Measurements from ENCODE around the gene PSMB2.

PSMB2 gene

GRCh38 chr1:35590476-35591040 lies 50.8 kb downstream of the PSMB2 start:
- no peak overlapping the region for H3K27ac ChIP-seq
- H3K9ac ChIP-seq, result no peak overlapping the region
- H3K4me2 ChIP-seq (ENCODE audit: low read length), result no peak overlapping the region
- H3K27me3 ChIP-seq (ENCODE audit: control insufficient read depth, insufficient read depth, low read length), result no peaks in the 10 kb centered on the region
- no peaks in the 10 kb centered on the region for H3K9me3 ChIP-seq (ENCODE audit: control insufficient read depth, low read length)
- no peak overlapping the region for H3K4me3 ChIP-seq (ENCODE audit: low read depth, low read length)
- no peaks in the 10 kb centered on the region for H3K36me3 ChIP-seq (ENCODE audit: control insufficient read depth, insufficient read depth, low read length)
- H3K79me2 ChIP-seq, result no peaks in the 10 kb centered on the region
- no peak for TF ChIP-seq CTCF (IDR thresholded peaks at IDR 0.05)
- H3K4me1 ChIP-seq, result no peaks in the 10 kb centered on the region
- no peak overlapping the region for H2AFZ ChIP-seq

GRCh38 chr1:35589516-35590427 lies 51.6 kb downstream of the PSMB2 start:
- H3K4me1 ChIP-seq, result no peaks in the 10 kb centered on the region
- no peak overlapping the region for H3K4me2 ChIP-seq (ENCODE audit: low read length)
- no peak for TF ChIP-seq CTCF (IDR thresholded peaks at IDR 0.05)
- H3K9ac ChIP-seq, result no peak overlapping the region
- H3K27me3 ChIP-seq (ENCODE audit: control insufficient read depth, insufficient read depth, low read length), result no peaks in the 10 kb centered on the region
- H3K36me3 ChIP-seq (ENCODE audit: control insufficient read depth, insufficient read depth, low read length), result no peaks in the 10 kb centered on the region
- no peak overlapping the region for H3K4me3 ChIP-seq (ENCODE audit: low read depth, low read length)
- H3K79me2 ChIP-seq, result no peaks in the 10 kb centered on the region
- no peak overlapping the region for H3K27ac ChIP-seq
- no peak overlapping the region for H2AFZ ChIP-seq
- no peaks in the 10 kb centered on the region for H3K9me3 ChIP-seq (ENCODE audit: control insufficient read depth, low read length)

- Histone ChIP-seq H3K9ac (no peak overlapping the region), H3K4me2 (ENCODE audit: low read length) (no peak overlapping the region), H3K27ac (no peak overlapping the region), H3K27me3 (ENCODE audit: control insufficient read depth, insufficient read depth, low read length) (no peaks in the 10 kb centered on the region), H3K4me3 (ENCODE audit: low read depth, low read length) (no peak overlapping the region), H3K9me3 (ENCODE audit: control insufficient read depth, low read length) (no peaks in the 10 kb centered on the region), H3K79me2 (no peaks in the 10 kb centered on the region), H2AFZ (no peak overlapping the region), H3K4me1 (no peaks in the 10 kb centered on the region), H3K36me3 (ENCODE audit: control insufficient read depth, insufficient read depth, low read length) (no peaks in the 10 kb centered on the region)
- TF ChIP-seq CTCF (IDR thresholded peaks at IDR 0.05), result no peak
These were observed 53.0 kb downstream of the PSMB2 start for GRCh38 chr1:35588197-35588910.

GRCh38 chr1:35587736-35588135 lies 53.6 kb downstream of the PSMB2 start:
- Histone ChIP-seq H3K79me2 (no peaks in the 10 kb centered on the region), H3K9ac (no peak overlapping the region), H3K4me3 (ENCODE audit: low read depth, low read length) (no peak overlapping the region), H3K27ac (no peak overlapping the region), H3K9me3 (ENCODE audit: control insufficient read depth, low read length) (no peaks in the 10 kb centered on the region), H2AFZ (no peak overlapping the region), H3K36me3 (ENCODE audit: control insufficient read depth, insufficient read depth, low read length) (no peaks in the 10 kb centered on the region), H3K4me1 (no peaks in the 10 kb centered on the region), H3K4me2 (ENCODE audit: low read length) (no peak overlapping the region), H3K27me3 (ENCODE audit: control insufficient read depth, insufficient read depth, low read length) (no peaks in the 10 kb centered on the region)
- no peak for TF ChIP-seq CTCF (IDR thresholded peaks at IDR 0.05)
